ENCODE data around the gene ZER1. TPM values are rescaled to one million over a fixed set of nuclear protein-coding genes. Genes with fewer than 3 reads are reported as not detected.

ZER1 gene
- total RNA-seq, 1 experiment from 2014 or later: 28.6 TPM

GRCh38 chr9:128770286-128771030, 1.3 kb downstream of the ZER1 start:
- H3K27me3 Mint-ChIP-seq (ENCODE audit: insufficient read depth, unreplicated experiment): no peaks in the 10 kb centered on the region
- H3K4me1 ChIP-seq: peaks cover 5% of the 10 kb centered on the region; the same call in 1 of the 2 replicates

DNA sequence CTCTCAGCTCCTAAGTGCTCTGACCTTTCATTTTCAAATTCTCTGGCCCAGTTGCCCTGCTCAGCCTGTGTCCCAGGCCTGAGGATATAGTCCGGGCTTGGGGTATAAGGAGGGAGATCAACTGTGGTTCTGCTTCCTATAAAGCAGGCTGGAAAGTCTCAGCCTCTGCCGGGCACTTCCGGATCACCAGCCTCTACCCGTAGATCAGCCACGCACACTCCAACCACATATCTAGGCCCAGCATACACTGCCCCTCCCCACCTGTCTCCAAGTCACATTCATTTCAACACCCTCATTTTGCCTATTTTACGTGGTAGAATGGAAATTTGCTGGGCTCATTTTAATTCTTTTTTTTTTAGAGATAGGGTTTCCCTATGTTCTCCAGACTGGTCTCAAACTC, 3.1 kb downstream of the ZER1 start:
- CTCF ChIA-PET: no interaction called here
- BruUV-seq (replicated peaks): no TSS peak
- no peaks in the 10 kb centered on the region for H3K9me3 ChIP-seq
- H3K4me3 ChIP-seq (ENCODE audit: low read depth, low read length): no peak overlapping the region
- H3K4me3 Mint-ChIP-seq (ENCODE audit: unreplicated experiment): no peak overlapping the region
- peaks cover 21% of the 10 kb centered on the region for H3K36me3 Mint-ChIP-seq (ENCODE audit: insufficient read depth, unreplicated experiment)
- peaks cover 19% of the 10 kb centered on the region for H3K4me1 Mint-ChIP-seq (ENCODE audit: low read depth, unreplicated experiment)
- DNase-seq: no peak
- TF ChIP-seq CTCF (IDR thresholded peaks at IDR 0.05; ENCODE audit: insufficient read depth in 1 of 2, low read depth in 1 of 2, low read length in 1 of 2, severe bottlenecking in 1 of 2, unreplicated experiment in 1 of 2): no peak
- no peaks in the 10 kb centered on the region; the same call in 1 of the 2 replicates for H3K36me3 ChIP-seq (ENCODE audit: control insufficient read depth, insufficient read depth, low read length)
- H3K9me3 Mint-ChIP-seq (ENCODE audit: unreplicated experiment): no peaks in the 10 kb centered on the region
- H3K27ac Mint-ChIP-seq (ENCODE audit: unreplicated experiment): no peak overlapping the region
- intact Hi-C loops (cut with micrococcal nuclease; ENCODE audit: unreplicated experiment): no loop called here
- POLR2A ChIA-PET: no interaction called here
- H3K4me1 ChIP-seq: peaks cover 5% of the 10 kb centered on the region; the same call in 1 of the 2 replicates
- H3K27me3 ChIP-seq (replicated peaks; ENCODE audit: control insufficient read depth, insufficient read depth, low read length): no peaks in the 10 kb centered on the region
- no peaks in the 10 kb centered on the region for H3K27me3 Mint-ChIP-seq (ENCODE audit: insufficient read depth, unreplicated experiment)

More at GRCh38 chr9:128770286-128771030, 1.3 kb downstream of the ZER1 start:
- Mint-ChIP-seq H3K27ac (ENCODE audit: unreplicated experiment) (peak overlapping the region; percentile 90), H3K4me1 (ENCODE audit: low read depth, unreplicated experiment) (peaks cover 13% of the 10 kb centered on the region), H3K4me3 (ENCODE audit: unreplicated experiment) (peak overlapping the region; percentile 97), H3K36me3 (ENCODE audit: insufficient read depth, unreplicated experiment) (peaks cover 22% of the 10 kb centered on the region), H3K9me3 (ENCODE audit: unreplicated experiment) (peaks cover 12% of the 10 kb centered on the region)
- BruUV-seq (replicated peaks): TSS peak; percentile 48
- Histone ChIP-seq H3K4me3 (ENCODE audit: low read depth, low read length) (peak overlapping the region; percentile 84), H3K27me3 (replicated peaks; ENCODE audit: control insufficient read depth, insufficient read depth, low read length) (no peaks in the 10 kb centered on the region), H3K36me3 (ENCODE audit: control insufficient read depth, insufficient read depth, low read length) (no peaks in the 10 kb centered on the region; the same call in 1 of the 2 replicates), H3K9me3 (no peaks in the 10 kb centered on the region)
- no peak for TF ChIP-seq CTCF (IDR thresholded peaks at IDR 0.05; ENCODE audit: insufficient read depth in 1 of 2, low read depth in 1 of 2, low read length in 1 of 2, severe bottlenecking in 1 of 2, unreplicated experiment in 1 of 2)
- intact Hi-C loops (cut with micrococcal nuclease; ENCODE audit: unreplicated experiment): loop anchor here (1.0 to 2.0 kb wide), 3 partner anchors 16 to 48 kb away; partner anchors contain the start of genes ENDOG and ZDHHC12
- no peak for DNase-seq
- POLR2A ChIA-PET: interaction anchor here (1.1 kb wide), 1 partner anchor 46 kb away, joined by 5 read pairs; the partner anchor contains the start of gene ZDHHC12
- CTCF ChIA-PET: interaction anchor here (1.0 kb wide), 1 partner anchor 48 kb away, joined by 4 read pairs; the partner anchor contains the start of gene ENDOG

GRCh38 chr9:128765499-128765898, 6.2 kb downstream of the ZER1 start:
- DNase-seq: no peak
- H3K27me3 ChIP-seq (replicated peaks; ENCODE audit: control insufficient read depth, insufficient read depth, low read length): no peaks in the 10 kb centered on the region
- no peaks in the 10 kb centered on the region; the same call in 1 of the 2 replicates for H3K36me3 ChIP-seq (ENCODE audit: control insufficient read depth, insufficient read depth, low read length)
- Mint-ChIP-seq H3K4me1 (ENCODE audit: low read depth, unreplicated experiment) (peaks cover 22% of the 10 kb centered on the region), H3K4me3 (ENCODE audit: unreplicated experiment) (no peak overlapping the region), H3K27ac (ENCODE audit: unreplicated experiment) (no peak overlapping the region), H3K36me3 (ENCODE audit: insufficient read depth, unreplicated experiment) (peaks cover 7% of the 10 kb centered on the region), H3K27me3 (ENCODE audit: insufficient read depth, unreplicated experiment) (no peaks in the 10 kb centered on the region), H3K9me3 (ENCODE audit: unreplicated experiment) (no peaks in the 10 kb centered on the region)
- no peak overlapping the region for H3K4me3 ChIP-seq (ENCODE audit: low read depth, low read length)
- CTCF ChIA-PET: no interaction called here
- TF ChIP-seq CTCF (IDR thresholded peaks at IDR 0.05; ENCODE audit: insufficient read depth in 1 of 2, low read depth in 1 of 2, low read length in 1 of 2, severe bottlenecking in 1 of 2, unreplicated experiment in 1 of 2): no peak
- no TSS peak for BruUV-seq (replicated peaks)
- POLR2A ChIA-PET: no interaction called here
- intact Hi-C loops (cut with micrococcal nuclease; ENCODE audit: unreplicated experiment): no loop called here
- H3K4me1 ChIP-seq: peaks cover 4% of the 10 kb centered on the region
- no peaks in the 10 kb centered on the region for H3K9me3 ChIP-seq
